ENCODE data around the gene PCNX2.

DNA sequence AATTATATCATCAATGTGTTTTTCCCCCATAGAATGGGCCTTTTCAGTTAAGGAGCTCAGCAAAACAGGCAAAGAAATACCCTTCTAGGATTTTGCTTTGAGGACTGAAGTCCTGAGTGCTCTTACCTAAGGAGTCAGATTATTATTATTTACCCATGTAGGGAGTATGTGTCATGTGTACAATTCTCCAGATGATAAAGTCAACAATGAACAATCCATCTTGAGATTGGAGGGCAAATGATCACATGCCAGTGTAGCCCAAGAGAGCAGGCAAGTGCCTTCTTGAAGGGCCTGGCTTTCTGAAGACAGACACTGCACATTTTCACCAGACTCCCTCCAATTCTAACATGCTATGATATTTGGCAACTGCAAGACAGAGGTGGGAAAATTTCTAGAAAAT is 159.7 kb downstream of the PCNX2 start:
- TF ChIP-seq, protein P1, sequence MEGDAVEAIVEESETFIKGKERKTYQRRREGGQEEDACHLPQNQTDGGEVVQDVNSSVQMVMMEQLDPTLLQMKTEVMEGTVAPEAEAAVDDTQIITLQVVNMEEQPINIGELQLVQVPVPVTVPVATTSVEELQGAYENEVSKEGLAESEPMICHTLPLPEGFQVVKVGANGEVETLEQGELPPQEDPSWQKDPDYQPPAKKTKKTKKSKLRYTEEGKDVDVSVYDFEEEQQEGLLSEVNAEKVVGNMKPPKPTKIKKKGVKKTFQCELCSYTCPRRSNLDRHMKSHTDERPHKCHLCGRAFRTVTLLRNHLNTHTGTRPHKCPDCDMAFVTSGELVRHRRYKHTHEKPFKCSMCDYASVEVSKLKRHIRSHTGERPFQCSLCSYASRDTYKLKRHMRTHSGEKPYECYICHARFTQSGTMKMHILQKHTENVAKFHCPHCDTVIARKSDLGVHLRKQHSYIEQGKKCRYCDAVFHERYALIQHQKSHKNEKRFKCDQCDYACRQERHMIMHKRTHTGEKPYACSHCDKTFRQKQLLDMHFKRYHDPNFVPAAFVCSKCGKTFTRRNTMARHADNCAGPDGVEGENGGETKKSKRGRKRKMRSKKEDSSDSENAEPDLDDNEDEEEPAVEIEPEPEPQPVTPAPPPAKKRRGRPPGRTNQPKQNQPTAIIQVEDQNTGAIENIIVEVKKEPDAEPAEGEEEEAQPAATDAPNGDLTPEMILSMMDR (IDR thresholded peaks at IDR 0.05): no peak
- no peak for TF ChIP-seq EZH2 (IDR thresholded peaks at IDR 0.05; ENCODE audit: borderline replicate concordance, insufficient read depth, low read depth, low read length, poor library complexity, severe bottlenecking)

All from B cell (primary cell).